CD14-positive monocyte (primary cell): Measurements from ENCODE around the gene TNNI2. TPM values are rescaled to one million over a fixed set of nuclear protein-coding genes. Genes with fewer than 3 reads are reported as not detected.
"Not testable (repeated sequence)": the region's sequence is repeated elsewhere in the genome, so short reads cannot be mapped to it uniquely, and the experiment has no call there.

Source experiments
- DNase-seq, 3 donors: peaks; one replicate each; pipeline ENCODE4 v3.0.0-alpha.2; 2011 to 2022
- H2AFZ ChIP-seq: 2 replicates; pipeline ENCODE4 v1.6.0; 2012; ENCODE audit warnings: mild to moderate bottlenecking, low read depth, low read length, inconsistent platforms; ENCODE audit not compliant: insufficient read depth, poor library complexity, severe bottlenecking
- H3K27ac ChIP-seq, 2 donors: 1 replicate in 1 of 2; 2 replicates in 1 of 2; pipeline ENCODE4 v1.5.1; 2012 to 2013; ENCODE audit warnings: low read length in 2 of 2, control low read depth in 1 of 2, inconsistent platforms in 1 of 2, low read depth in 1 of 2, mild to moderate bottlenecking in 1 of 2
- H3K27me3 ChIP-seq, 2 donors: one replicate each; pipeline versions ENCODE4 v1.6.0 to v1.6.1; 2011 to 2013; ENCODE audit warnings: low read length in 2 of 2; ENCODE audit not compliant: control insufficient read depth in 2 of 2, insufficient read depth in 2 of 2
- H3K36me3 ChIP-seq, 2 donors: replicated peaks in 1 of 2; 1 replicate in 1 of 2; 2 replicates in 1 of 2; pipeline versions ENCODE4 v1.5.1 to v1.6.1; 2012 to 2013; ENCODE audit warnings: low read length in 2 of 2, control low read depth in 1 of 2, inconsistent platforms in 1 of 2, mild to moderate bottlenecking in 1 of 2; ENCODE audit not compliant: insufficient read depth in 2 of 2, control insufficient read depth in 1 of 2
- H3K4me1 ChIP-seq, 2 donors: 1 replicate in 1 of 2; 2 replicates in 1 of 2; pipeline versions ENCODE4 v1.5.1 to v1.6.1; 2012 to 2013; ENCODE audit warnings: low read length in 2 of 2, control low read depth in 1 of 2, inconsistent platforms in 1 of 2, mild to moderate bottlenecking in 1 of 2, moderate library complexity in 1 of 2; ENCODE audit not compliant: insufficient read depth in 2 of 2, control insufficient read depth in 1 of 2
- H3K4me2 ChIP-seq: replicated peaks from 2 replicates; pipeline ENCODE3; 2012; ENCODE audit warnings: low read length, moderate library complexity, mild to moderate bottlenecking; ENCODE audit not compliant: poor library complexity, severe bottlenecking; ENCODE audit errors: extremely low read depth
- H3K4me3 ChIP-seq, 3 experiments: fragments of 200-600 bp in 1 of 3; sonication (generic) in 1 of 3; replicated peaks in 1 of 3; 1 replicate in 2 of 3; 2 replicates in 1 of 3; pipeline ENCODE4 v1.5.1; 2011 to 2013; ENCODE audit warnings: low read length in 3 of 3, mild to moderate bottlenecking in 3 of 3, control low read depth in 2 of 3, low read depth in 2 of 3, inconsistent platforms in 1 of 3, moderate library complexity in 1 of 3
- H3K79me2 ChIP-seq: 2 replicates; pipeline ENCODE4 v1.6.0; 2012; ENCODE audit warnings: mild to moderate bottlenecking, control low read depth, inconsistent platforms, low read length, moderate library complexity; ENCODE audit not compliant: insufficient read depth
- H3K9ac ChIP-seq: 2 replicates; pipeline ENCODE4 v1.6.0; 2017; ENCODE audit warnings: low read length, mild to moderate bottlenecking; ENCODE audit not compliant: insufficient read depth, poor library complexity, severe bottlenecking
- H3K9me3 ChIP-seq, 2 donors: replicated peaks in 1 of 2; 1 replicate in 1 of 2; 2 replicates in 1 of 2; pipeline versions ENCODE4 v1.5.1 to v1.6.1; 2012 to 2013; ENCODE audit warnings: low read length in 2 of 2, control low read depth in 1 of 2; ENCODE audit not compliant: control insufficient read depth in 1 of 2, insufficient read depth in 1 of 2
- H4K20me1 ChIP-seq: 2 replicates; pipeline ENCODE4 v1.6.0; 2012; ENCODE audit warnings: mild to moderate bottlenecking, low read length, control low read depth, moderate library complexity; ENCODE audit not compliant: insufficient read depth
- H3K27ac Mint-ChIP-seq, 7 donors: one replicate each; pipeline ENCODE4 v1.8.0; 2020; ENCODE audit warnings: mild to moderate bottlenecking in 7 of 7, mixed read lengths in 7 of 7, moderate library complexity in 6 of 7, inconsistent platforms in 2 of 7
- H3K27me3 Mint-ChIP-seq, 3 donors: one replicate each; pipeline ENCODE4 v1.8.0; 2021 to 2022; ENCODE audit warnings: low read depth in 3 of 3, mild to moderate bottlenecking in 3 of 3, mixed read lengths in 3 of 3, moderate library complexity in 3 of 3, inconsistent platforms in 1 of 3
- H3K36me3 Mint-ChIP-seq, 2 donors: one replicate each; pipeline ENCODE4 v1.8.0; 2020; ENCODE audit warnings: mixed read lengths in 2 of 2, inconsistent platforms in 1 of 2, mild to moderate bottlenecking in 1 of 2
- H3K4me1 Mint-ChIP-seq: one replicate; pipeline ENCODE4 v1.8.0; 2020; ENCODE audit warnings: mild to moderate bottlenecking, mixed read lengths
- H3K4me3 Mint-ChIP-seq, 2 donors: one replicate each; pipeline ENCODE4 v1.8.0; 2020; ENCODE audit warnings: mild to moderate bottlenecking in 2 of 2, mixed read lengths in 2 of 2, moderate library complexity in 1 of 2
- H3K9me3 Mint-ChIP-seq, 7 donors: one replicate each; pipeline ENCODE4 v1.8.0; 2020 to 2022; ENCODE audit warnings: mixed read lengths in 7 of 7, mild to moderate bottlenecking in 6 of 7, moderate library complexity in 6 of 7, inconsistent platforms in 2 of 7
- WGBS: methylation state at CpG from one replicate; pipeline ENCODE4 v1.1.5; 2013; ENCODE audit warnings: missing lambda C conversion rate; ENCODE audit not compliant: insufficient coverage; 5-methylcytosine and 5-hydroxymethylcytosine counted together
- intact Hi-C, 2 donors: fragments of 100-400 bp; cut with micrococcal nuclease; formaldehyde crosslinking; loops; one replicate each; pipeline versions ENCODE4 v1.15.0 to v1.15.1; 2023
- polyA plus RNA-seq, 3 donors: library from polyadenylated mRNA; depleted of rRNA in 1 of 3; unstranded in 2 of 3; stranded (reverse) in 1 of 3; fragments of 300-500 nt in 2 of 3; fragments of >200 nt in 1 of 3; fragmentation: Illumina TruSeq in 2 of 3; gene quantifications; 1 replicate in 2 of 3; 2 replicates in 1 of 3; pipeline ENCODE4 v1.2.3, GENCODE V29; 2012 to 2021
- TF ChIP-seq, protein P1 (sequence below): fragments of 200-600 bp; IDR thresholded peaks from one replicate; pipeline ENCODE4 v1.8.0; 2022; ENCODE audit warnings: antibody characterized with exemption, mild to moderate bottlenecking

TNNI2 gene
- polyA plus RNA-seq, 3 donors, result 11.4 to 45.8 (median 11.7) TPM

DNA sequence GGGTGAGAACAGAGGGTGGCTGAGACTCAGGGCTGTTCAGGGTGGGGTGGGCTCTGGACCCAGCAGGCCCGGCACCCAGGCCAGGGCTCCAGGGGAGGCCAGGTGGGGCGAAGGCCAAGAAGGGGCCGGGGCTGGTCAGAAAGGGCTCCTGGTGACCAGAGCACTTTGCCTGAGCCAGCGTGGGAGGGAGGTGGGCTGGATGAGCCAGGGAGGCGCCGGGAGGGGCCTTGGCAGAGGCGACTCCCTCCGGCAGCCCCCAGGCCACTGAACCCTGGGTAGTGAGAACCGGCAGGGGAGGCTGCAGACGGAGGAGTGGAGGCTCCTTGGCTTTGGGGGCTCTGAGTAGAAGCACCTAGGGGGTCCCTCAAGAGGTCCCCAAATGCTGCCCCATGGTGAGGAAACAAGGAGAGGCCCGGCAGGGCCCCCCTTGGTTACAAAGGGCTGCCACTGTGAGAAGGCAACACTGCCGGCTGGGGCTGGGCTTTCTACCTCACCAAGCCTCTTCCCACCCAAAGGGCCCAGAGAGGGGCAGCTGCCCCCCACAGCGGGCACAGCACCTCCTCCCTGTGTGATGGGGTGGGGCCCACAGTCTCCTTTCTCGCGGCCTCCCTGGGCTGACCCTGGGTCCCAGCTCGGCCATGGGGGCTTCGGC is 35.8 kb downstream of the TNNI2 start:
- H4K20me1 ChIP-seq, result peaks cover 98% of the 10 kb centered on the region
- H3K27me3 ChIP-seq, H2AFZ ChIP-seq, H3K4me3 Mint-ChIP-seq, H3K9me3 ChIP-seq, H3K9ac ChIP-seq, intact Hi-C loops, DNase-seq, H3K27me3 Mint-ChIP-seq, H3K4me2 ChIP-seq, H3K4me3 ChIP-seq, H3K27ac ChIP-seq, H3K27ac Mint-ChIP-seq, H3K9me3 Mint-ChIP-seq: not testable (repeated sequence)
- peaks cover 13 to 51% of the 10 kb centered on the region in 2 donors for H3K4me1 ChIP-seq
- H3K4me1 Mint-ChIP-seq, result peaks cover 62% of the 10 kb centered on the region
- 96% methylated on average over 10 of the region's 17 CpGs for WGBS
- H3K79me2 ChIP-seq, result peaks cover 85% of the 10 kb centered on the region
- peaks cover 20 to 42% of the 10 kb centered on the region in 2 donors for H3K36me3 ChIP-seq
- peaks cover 35 to 57% of the 10 kb centered on the region in 2 donors for H3K36me3 Mint-ChIP-seq

DNA sequence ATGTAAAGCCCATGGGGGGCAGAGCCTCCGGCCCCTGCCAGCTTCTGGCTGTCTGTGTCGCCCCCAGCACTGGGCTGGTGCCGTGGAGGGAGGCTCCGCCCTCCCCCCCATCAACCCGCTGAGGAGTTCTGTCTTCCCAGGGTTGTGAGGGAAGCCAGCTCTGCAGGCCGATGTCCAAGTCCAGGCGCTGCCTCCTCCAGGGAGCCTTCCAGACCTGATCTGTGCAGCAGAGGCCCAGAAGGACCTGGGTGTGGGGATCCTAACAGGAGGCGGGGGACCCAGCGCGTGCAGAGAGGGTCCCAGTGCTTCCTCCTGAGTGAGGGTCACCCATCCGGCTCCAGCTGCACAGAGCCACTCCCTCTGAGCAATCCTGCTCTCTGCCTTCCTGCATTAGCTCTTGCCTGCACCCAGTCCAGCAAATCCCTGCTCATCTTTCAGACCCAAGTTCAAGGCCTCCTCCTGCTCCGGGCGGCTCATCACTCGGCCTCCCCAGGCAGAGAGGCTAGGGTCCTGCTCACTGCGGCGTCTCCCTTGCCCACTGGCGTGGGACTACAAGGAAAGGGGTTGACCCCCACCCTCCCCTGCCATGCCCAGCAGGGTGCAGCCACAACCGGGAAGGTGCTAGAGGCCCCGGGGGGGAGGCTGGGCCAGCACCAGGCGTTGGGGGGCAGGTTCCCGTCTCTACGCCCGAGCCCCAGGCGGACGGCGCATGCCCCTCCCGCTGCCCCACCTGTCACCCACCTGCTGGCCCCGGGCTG is 36.5 kb downstream of the TNNI2 start:
- H3K9me3 Mint-ChIP-seq, result no peaks in the 10 kb centered on the region
- Histone ChIP-seq H4K20me1 (peaks cover 98% of the 10 kb centered on the region), H3K9me3 (no peaks in the 10 kb centered on the region), H3K36me3 (peaks cover 19 to 39% of the 10 kb centered on the region in 2 donors), H3K4me3 (no peak overlapping the region), H3K4me1 (peaks cover 20 to 55% of the 10 kb centered on the region in 2 donors), H3K27me3 (no peaks in the 10 kb centered on the region), H3K9ac (no peak overlapping the region), H3K27ac (no peak overlapping the region), H2AFZ (no peak overlapping the region), H3K79me2 (peaks cover 82% of the 10 kb centered on the region), H3K4me2 (no peak overlapping the region)
- intact Hi-C loops, result no loop called here
- H3K4me1 Mint-ChIP-seq, result peaks cover 63% of the 10 kb centered on the region
- no peak for DNase-seq
- H3K27me3 Mint-ChIP-seq, result peaks cover 2 to 5% (median 3%) of the 10 kb centered on the region in 3 donors
- WGBS, result 80% methylated on average over 16 of the region's 28 CpGs
- peaks cover 34 to 57% of the 10 kb centered on the region in 2 donors for H3K36me3 Mint-ChIP-seq
- TF ChIP-seq, protein P1, sequence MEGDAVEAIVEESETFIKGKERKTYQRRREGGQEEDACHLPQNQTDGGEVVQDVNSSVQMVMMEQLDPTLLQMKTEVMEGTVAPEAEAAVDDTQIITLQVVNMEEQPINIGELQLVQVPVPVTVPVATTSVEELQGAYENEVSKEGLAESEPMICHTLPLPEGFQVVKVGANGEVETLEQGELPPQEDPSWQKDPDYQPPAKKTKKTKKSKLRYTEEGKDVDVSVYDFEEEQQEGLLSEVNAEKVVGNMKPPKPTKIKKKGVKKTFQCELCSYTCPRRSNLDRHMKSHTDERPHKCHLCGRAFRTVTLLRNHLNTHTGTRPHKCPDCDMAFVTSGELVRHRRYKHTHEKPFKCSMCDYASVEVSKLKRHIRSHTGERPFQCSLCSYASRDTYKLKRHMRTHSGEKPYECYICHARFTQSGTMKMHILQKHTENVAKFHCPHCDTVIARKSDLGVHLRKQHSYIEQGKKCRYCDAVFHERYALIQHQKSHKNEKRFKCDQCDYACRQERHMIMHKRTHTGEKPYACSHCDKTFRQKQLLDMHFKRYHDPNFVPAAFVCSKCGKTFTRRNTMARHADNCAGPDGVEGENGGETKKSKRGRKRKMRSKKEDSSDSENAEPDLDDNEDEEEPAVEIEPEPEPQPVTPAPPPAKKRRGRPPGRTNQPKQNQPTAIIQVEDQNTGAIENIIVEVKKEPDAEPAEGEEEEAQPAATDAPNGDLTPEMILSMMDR, result no peak
- peak overlapping the region; percentile 21 to 41 for H3K4me3 Mint-ChIP-seq
- peak overlapping the region in 1 of 7 donors; percentile 23 for H3K27ac Mint-ChIP-seq

DNA sequence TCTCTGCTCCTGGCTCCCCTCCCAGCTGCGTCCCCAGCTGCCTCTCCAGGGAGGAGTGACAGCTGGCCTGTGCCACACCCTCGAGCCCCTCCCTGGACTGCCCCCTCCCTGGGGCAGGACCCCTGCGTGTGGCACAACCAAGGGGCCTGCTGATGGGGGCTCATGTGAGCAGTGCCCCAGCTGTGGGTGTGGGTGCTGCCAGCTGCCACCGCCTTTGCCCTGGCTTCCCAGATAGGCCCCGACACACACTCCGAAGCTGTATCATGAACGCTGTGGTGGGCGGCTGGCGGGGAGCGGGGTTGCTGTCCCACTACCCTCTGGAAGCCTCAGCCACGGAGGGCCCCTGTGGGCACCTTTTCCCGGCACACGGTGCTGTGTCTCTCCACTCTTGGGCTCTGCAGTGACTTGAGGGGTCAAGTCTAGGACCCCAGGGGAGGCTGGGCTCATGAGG is 37.1 kb downstream of the TNNI2 start:
- H3K27me3 ChIP-seq, H3K4me3 ChIP-seq, H3K27me3 Mint-ChIP-seq, H3K9ac ChIP-seq, intact Hi-C loops, H3K9me3 Mint-ChIP-seq, DNase-seq, H3K27ac ChIP-seq, H2AFZ ChIP-seq, H3K4me2 ChIP-seq, H3K9me3 ChIP-seq: not testable (repeated sequence)
- peaks cover 76% of the 10 kb centered on the region for H3K79me2 ChIP-seq
- Mint-ChIP-seq H3K27ac (peak overlapping the region in 1 of 7 donors; percentile 32), H3K4me3 (peak overlapping the region in 1 of 2 donors; percentile 48), H3K36me3 (peaks cover 32 to 57% of the 10 kb centered on the region in 2 donors), H3K4me1 (peaks cover 63% of the 10 kb centered on the region)
- H3K4me1 ChIP-seq, result peaks cover 26 to 55% of the 10 kb centered on the region in 2 donors
- H4K20me1 ChIP-seq, result peaks cover 98% of the 10 kb centered on the region
- H3K36me3 ChIP-seq, result peaks cover 26 to 37% of the 10 kb centered on the region in 2 donors
- WGBS, result 86% methylated on average over 11 of the region's 13 CpGs
